ENCODE results near the gene RSBN1L.
"Not testable (repeated sequence)": the region's sequence is repeated elsewhere in the genome, so short reads cannot be mapped to it uniquely, and the experiment has no call there.

The RSBN1L gene

GRCh38 chr7:77687747-77688144 lies 8.5 kb upstream of the RSBN1L start:
- DNase-seq (ENCODE audit: low read depth) = no peak

GRCh38 chr7:77690289-77690688 lies 6.0 kb upstream of the RSBN1L start:
- DNase-seq (ENCODE audit: low read depth) = no peak

GRCh38 chr7:77691892-77692491 lies 4.3 kb upstream of the RSBN1L start:
- no peak for DNase-seq (ENCODE audit: low read depth)

DNA sequence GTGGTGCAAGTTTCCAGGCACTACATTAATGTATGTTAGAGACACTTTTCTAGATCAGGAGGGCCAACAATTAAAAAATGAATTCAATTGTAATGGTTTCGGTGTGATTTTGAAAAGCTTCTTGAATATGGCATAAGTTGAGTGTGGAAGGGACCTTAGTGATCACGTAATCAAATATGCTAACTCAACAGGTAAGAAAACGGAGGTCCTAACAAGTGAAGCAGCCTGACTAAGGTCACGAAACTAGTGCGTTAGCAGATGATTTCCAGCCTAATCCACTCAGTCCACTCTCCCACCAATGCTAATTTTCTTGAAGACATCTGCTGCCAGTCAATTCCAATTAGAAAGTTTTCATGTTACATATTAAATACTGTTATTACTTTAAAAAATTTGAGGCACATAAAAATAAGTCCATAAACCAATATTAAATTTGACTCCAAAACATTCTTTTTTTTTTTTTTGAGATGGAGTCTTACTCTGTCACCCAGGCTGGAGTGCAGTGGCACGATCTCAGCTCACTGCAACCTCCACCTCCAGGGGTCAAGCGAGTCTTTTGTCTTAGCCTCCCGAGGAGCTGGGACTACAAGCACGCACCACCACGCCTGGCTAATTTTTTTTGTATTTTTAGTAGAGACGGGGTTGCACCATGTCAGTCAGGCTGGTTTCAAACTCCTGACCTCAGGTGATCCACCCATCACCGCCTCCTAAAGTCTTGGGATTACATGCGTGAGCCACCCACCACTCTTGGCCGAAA lies 2.3 kb upstream of the RSBN1L start:
- DNase-seq (ENCODE audit: low read depth) = no peak

GRCh38 chr7:77696643-77697534 lies 630 bp downstream of the RSBN1L start:
- DNase-seq (ENCODE audit: low read depth) = no peak

DNA sequence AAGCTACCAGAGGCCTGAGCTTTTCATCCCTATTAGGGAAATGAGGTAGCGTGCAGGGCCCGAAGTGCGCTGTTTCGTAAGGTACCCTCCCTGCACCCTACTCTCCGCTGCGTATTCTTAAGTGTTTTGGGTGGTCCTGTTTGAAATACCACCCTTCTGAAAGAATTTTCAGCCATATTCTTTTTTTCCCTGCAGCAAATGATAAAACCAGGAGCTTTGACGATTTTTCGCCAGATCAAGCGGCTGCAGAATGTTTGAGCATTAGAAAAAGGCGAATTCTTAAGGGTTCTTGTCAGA lies 1.2 kb downstream of the RSBN1L start:
- no peak for DNase-seq (ENCODE audit: low read depth)

DNA sequence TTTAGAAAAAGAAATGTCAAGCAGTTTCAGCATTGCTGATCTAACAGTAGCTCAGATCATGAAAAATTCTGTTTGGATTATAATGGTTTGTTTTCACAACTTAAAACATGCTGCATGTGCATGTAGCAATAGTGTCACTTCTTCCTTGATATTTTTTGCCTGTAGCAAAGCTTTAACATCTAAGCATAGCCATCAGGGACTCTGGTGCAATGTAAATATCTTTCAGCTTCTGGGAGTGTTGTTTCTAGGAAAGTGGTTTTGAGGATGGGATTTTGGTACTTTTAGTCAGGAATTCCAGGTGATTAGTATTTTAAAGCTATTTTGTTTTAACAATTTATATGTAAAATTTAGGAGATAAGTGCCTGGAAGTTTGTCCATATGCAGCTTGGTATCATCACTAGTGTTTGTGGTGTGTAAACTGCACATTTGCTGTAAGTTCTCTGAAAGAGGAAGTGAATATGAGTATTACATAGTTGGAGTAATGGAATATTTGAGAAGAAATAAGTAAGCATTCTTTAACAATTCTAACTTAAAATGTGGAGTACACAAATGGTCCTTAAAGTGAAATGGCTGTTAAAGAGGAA lies 1.9 kb downstream of the RSBN1L start:
- DNase-seq (ENCODE audit: low read depth) = no peak

DNA sequence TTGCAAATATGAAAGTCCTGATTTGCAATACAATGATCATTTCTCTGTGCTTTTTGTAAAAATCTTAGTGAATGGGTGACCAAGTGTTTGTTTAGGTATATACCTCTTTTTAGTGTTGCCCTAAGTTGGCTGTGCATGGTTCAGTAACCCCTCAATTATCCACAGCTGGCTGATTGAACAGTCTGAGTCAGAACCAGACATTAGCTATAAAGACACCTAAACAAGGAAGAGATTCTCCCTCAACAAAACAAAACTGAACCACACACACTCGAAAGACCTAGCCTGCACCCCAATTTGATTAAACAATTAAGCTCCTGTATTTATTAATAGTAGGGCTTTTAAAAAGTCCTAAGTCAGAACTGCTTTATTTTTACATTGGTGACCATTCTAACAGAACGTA lies 2.8 kb downstream of the RSBN1L start:
- DNase-seq (ENCODE audit: low read depth) = no peak

DNA sequence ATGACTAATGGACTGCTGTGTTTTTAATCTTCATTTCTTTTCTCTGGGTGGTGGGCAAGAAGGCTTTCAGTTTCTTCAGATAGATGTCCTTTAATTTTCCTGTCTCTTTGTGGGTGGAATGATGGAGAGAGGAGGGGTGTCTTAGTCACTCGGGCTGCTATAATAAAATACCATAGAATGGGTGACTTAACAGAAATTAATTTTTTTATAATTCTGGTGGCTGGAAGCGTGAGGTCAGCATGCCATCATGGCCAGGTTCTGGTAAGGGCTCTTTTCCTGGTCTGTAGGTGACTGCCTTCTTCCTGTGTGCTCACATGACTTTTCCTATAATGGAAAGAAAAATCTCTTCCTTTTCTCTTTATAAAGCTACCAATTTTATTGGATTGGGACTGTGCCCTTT lies 6.3 kb downstream of the RSBN1L start:
- DNase-seq (ENCODE audit: low read depth) = no peak

GRCh38 chr7:77702968-77703472 lies 6.8 kb downstream of the RSBN1L start:
- no peak for DNase-seq (ENCODE audit: low read depth)

DNA sequence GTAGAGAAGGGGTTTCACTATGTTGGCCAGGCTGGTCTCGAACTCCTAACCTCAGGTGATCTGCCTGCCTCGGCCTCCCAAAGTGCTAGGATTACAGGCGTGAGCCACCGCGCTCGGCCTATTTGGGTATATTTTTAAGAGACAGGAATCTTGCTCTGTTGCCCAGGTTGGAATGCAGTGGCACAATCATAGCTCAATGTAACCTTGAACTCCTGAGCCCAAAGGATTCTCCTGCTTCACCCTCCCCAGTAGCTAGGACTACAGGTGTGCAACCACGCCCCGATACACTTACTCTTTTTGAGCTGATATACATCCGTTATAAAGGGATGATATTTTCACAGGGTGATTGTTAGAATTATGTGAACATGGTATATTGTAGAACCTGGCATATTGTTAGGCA lies 7.4 kb downstream of the RSBN1L start:
- not testable (repeated sequence) for DNase-seq (ENCODE audit: low read depth)

GRCh38 chr7:77707504-77707992 lies 11.3 kb downstream of the RSBN1L start:
- no peak for DNase-seq (ENCODE audit: low read depth)

DNA sequence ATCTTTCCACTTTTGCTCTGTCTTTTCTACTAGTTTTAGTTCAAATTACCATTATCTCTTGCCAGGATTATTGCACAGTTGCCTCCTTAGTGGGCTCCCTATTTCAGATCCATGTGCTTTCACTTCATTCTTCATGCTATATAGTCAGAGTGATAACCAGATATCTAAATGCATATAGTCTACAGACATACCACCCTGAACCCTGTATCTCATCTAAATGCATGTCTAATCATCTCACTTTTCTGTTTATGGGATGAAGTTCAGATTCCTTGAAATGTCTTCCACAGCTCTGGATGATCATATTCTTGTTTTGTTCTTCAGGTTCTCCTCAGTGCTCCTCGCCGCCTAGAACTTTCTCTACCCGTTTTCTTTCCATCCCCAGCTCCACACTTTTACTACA lies 13.8 kb downstream of the RSBN1L start:
- no peak for DNase-seq (ENCODE audit: low read depth)

- DNase-seq (ENCODE audit: low read depth) = no peak
Measured at GRCh38 chr7:77710861-77711260, 14.6 kb downstream of the RSBN1L start.

- DNase-seq (ENCODE audit: low read depth) = no peak
Measured at GRCh38 chr7:77714195-77714594, 17.9 kb downstream of the RSBN1L start.

DNA sequence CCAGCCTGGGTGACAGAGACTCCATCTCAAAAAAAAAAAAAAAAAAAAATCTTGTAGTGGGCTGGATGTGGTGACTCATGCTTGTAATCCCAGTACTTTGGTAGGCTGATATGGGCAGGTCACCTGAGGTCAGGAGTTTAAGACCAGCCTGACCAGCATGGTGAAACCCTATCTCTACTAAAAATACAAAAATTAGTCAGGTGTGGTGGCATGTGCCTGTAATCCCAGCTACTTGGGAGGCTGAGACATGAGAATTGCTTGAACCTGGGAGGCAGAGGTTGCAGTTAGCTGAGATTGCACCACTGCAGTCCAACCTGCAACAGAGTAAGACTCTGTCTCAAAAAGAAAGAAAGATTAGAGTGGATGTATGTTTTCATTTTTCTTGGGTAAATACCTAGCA lies 18.7 kb downstream of the RSBN1L start:
- not testable (repeated sequence) for DNase-seq (ENCODE audit: low read depth)

DNA sequence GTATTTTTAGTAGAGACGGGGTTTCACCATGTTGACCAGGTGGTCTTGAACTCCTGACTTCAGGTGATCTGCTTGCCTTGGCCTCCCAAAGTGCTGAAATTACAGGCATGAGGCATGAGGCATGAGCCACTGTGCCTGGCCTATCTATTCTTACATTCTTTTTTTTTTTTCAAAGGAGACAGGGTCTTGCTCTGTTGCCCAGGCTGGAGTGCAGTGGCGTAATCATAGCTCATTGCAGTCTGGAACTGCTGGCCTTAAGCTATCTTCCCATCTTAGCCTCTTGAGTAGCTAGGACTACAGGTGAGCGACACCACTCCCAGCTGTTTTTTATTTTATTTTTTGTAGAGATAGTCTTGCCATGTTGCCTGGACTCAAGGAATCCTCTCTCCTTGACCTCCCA lies 20.5 kb downstream of the RSBN1L start:
- DNase-seq (ENCODE audit: low read depth) = no peak

DNA sequence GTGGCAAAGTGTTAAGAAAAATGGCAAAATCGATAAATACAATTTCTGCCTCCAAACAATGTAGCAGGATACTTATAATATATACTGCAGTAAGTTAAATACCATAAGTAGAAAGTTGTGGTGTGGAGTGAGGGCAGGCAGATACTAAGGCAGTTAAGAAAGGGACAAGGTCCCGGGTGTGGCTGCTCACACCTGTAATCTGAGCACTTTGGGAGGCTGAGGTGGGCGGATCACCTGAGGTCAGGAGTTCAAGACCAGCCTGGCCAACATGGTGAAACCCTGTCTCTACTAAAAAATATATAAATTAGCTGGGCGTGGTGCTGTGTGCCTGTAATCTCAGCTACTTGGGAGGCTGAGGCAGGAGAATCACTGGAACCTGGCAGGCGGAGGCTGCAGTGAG lies 21.3 kb downstream of the RSBN1L start:
- not testable (repeated sequence) for DNase-seq (ENCODE audit: low read depth)

DNA sequence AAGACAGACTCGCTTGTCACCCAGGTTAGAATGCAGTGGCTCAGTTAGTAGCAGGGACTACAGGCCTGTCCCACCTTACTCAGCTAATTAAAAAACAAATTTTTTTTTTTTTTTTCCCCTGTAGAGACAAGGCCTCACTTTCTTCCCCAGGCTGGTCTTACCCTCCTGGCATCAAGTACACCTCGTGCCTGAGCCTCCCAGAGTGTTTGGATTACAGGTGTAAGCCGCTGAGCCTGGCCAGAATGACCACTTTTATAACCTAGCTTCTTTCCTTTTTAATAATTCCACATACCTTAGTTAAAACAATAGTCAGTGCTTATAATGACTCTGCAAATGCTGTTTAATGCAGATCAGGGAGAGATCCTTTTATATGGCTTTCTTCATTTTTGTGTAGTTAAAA lies 31.3 kb downstream of the RSBN1L start:
- DNase-seq (ENCODE audit: low read depth) = no peak

GRCh38 chr7:77727936-77728701 lies 31.9 kb downstream of the RSBN1L start:
- DNase-seq (ENCODE audit: low read depth) = no peak

- no peak for DNase-seq (ENCODE audit: low read depth)
Measured at GRCh38 chr7:77729574-77730348, 33.5 kb downstream of the RSBN1L start.

All from stromal cell of bone marrow (primary cell).